ENCODE results near the gene IL6ST.

The IL6ST gene

DNA sequence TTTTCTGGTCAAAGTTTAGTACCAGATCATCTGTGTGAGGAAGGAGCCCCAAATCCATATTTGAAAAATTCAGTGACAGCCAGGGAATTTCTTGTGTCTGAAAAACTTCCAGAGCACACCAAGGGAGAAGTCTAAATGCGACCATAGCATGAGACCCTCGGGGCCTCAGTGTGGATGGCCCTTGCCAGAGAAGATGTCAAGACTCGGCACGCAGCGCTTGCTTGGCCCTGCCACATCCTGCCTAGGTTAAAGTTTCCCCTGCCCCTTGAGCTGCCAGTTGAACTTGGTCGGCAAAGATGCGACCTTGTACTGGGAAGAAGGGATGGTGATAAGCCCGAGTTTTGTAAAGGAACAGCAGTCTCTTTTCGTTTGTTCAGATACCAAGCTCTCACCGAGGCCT, 77.8 kb downstream of the IL6ST start:
- Histone ChIP-seq H3K36me3 (ENCODE audit: insufficient read depth, low read length) (no peaks in the 10 kb centered on the region), H3K4me3 (ENCODE audit: low read depth in 1 of 2, low read length in 2 of 2) (no peak overlapping the region), H3K4me1 (ENCODE audit: insufficient read depth, low read length) (no peaks in the 10 kb centered on the region), H3K9ac (ENCODE audit: low read length) (no peak overlapping the region), H3K9me3 (ENCODE audit: low read length) (no peaks in the 10 kb centered on the region), H3K27ac (ENCODE audit: low read depth, low read length) (no peak overlapping the region), H3K27me3 (ENCODE audit: control insufficient read depth in 1 of 2, insufficient read depth in 2 of 2, low read length in 2 of 2) (no peaks in the 10 kb centered on the region)

DNA sequence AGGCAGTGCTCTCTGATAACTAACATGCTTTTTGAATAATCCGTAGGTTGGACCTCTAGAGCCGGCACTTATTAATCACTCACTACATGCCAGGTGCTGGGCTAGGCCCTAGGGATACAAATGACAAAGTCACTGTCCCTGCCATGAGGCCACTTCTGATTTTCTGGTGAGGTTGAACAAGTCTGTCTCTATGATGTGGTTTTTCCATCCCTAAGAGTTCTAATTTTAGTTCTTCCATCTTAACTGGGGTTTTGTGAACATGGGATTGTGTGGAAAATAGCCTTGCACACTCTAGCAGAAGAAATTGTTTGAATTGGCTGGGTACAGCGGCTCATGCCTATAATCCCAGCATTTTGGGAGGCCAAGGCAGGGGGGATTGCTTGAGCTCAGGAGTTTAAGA, 79.0 kb downstream of the IL6ST start:
- Histone ChIP-seq H3K27me3 (ENCODE audit: control insufficient read depth in 1 of 2, insufficient read depth in 2 of 2, low read length in 2 of 2) (no peaks in the 10 kb centered on the region), H3K9ac (ENCODE audit: low read length) (no peak overlapping the region), H3K4me3 (ENCODE audit: low read depth in 1 of 2, low read length in 2 of 2) (no peak overlapping the region), H3K36me3 (ENCODE audit: insufficient read depth, low read length) (no peaks in the 10 kb centered on the region), H3K4me1 (ENCODE audit: insufficient read depth, low read length) (no peaks in the 10 kb centered on the region), H3K9me3 (ENCODE audit: low read length) (no peaks in the 10 kb centered on the region), H3K27ac (ENCODE audit: low read depth, low read length) (no peak overlapping the region)

- no peaks in the 10 kb centered on the region for H3K27me3 ChIP-seq (ENCODE audit: control insufficient read depth in 1 of 2, insufficient read depth in 2 of 2, low read length in 2 of 2)
- H3K27ac ChIP-seq (ENCODE audit: low read depth, low read length), result no peak overlapping the region
- no peaks in the 10 kb centered on the region for H3K4me1 ChIP-seq (ENCODE audit: insufficient read depth, low read length)
- H3K36me3 ChIP-seq (ENCODE audit: insufficient read depth, low read length), result no peaks in the 10 kb centered on the region
- H3K9me3 ChIP-seq (ENCODE audit: low read length), result no peaks in the 10 kb centered on the region
- no peak overlapping the region for H3K4me3 ChIP-seq (ENCODE audit: low read depth in 1 of 2, low read length in 2 of 2)
- no peak overlapping the region for H3K9ac ChIP-seq (ENCODE audit: low read length)
Measured at GRCh38 chr5:55914971-55915370, 79.8 kb downstream of the IL6ST start.

GRCh38 chr5:55913466-55914413, 81.0 kb downstream of the IL6ST start:
- no peaks in the 10 kb centered on the region for H3K9me3 ChIP-seq (ENCODE audit: low read length)
- no peaks in the 10 kb centered on the region for H3K36me3 ChIP-seq (ENCODE audit: insufficient read depth, low read length)
- H3K4me3 ChIP-seq (ENCODE audit: low read depth in 1 of 2, low read length in 2 of 2), result no peak overlapping the region
- no peaks in the 10 kb centered on the region for H3K4me1 ChIP-seq (ENCODE audit: insufficient read depth, low read length)
- no peak overlapping the region for H3K9ac ChIP-seq (ENCODE audit: low read length)
- no peak overlapping the region for H3K27ac ChIP-seq (ENCODE audit: low read depth, low read length)
- no peaks in the 10 kb centered on the region for H3K27me3 ChIP-seq (ENCODE audit: control insufficient read depth in 1 of 2, insufficient read depth in 2 of 2, low read length in 2 of 2)

- Histone ChIP-seq H3K9ac (ENCODE audit: low read length) (no peak overlapping the region), H3K9me3 (ENCODE audit: low read length) (no peaks in the 10 kb centered on the region), H3K4me3 (ENCODE audit: low read depth in 1 of 2, low read length in 2 of 2) (no peak overlapping the region), H3K27me3 (ENCODE audit: control insufficient read depth in 1 of 2, insufficient read depth in 2 of 2, low read length in 2 of 2) (no peaks in the 10 kb centered on the region), H3K36me3 (ENCODE audit: insufficient read depth, low read length) (no peaks in the 10 kb centered on the region), H3K4me1 (ENCODE audit: insufficient read depth, low read length) (no peaks in the 10 kb centered on the region), H3K27ac (ENCODE audit: low read depth, low read length) (no peak overlapping the region)
Measured at GRCh38 chr5:55911784-55912653, 82.7 kb downstream of the IL6ST start.

DNA sequence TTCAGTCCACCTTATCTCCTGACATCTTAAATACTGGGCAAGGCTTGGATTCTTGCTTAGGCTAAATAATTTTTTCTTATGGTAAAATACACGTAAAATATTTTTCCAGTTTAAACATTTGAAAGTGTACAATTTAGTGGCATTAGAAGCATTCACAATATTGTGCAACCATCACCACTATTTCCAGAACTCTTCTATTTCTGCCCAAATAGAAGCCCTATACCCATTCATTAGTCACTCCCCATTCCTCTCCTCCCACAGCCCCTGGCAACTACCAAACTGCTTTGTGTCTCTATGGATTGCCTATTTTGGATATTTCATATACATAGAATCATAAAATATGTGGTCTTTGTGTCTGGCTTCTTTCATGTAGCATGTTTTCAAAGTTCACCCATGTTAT, 86.0 kb downstream of the IL6ST start:
- no peaks in the 10 kb centered on the region for H3K36me3 ChIP-seq (ENCODE audit: insufficient read depth, low read length)
- no peak overlapping the region for H3K27ac ChIP-seq (ENCODE audit: low read depth, low read length)
- H3K4me1 ChIP-seq (ENCODE audit: insufficient read depth, low read length), result no peaks in the 10 kb centered on the region
- H3K9me3 ChIP-seq (ENCODE audit: low read length), result no peaks in the 10 kb centered on the region
- H3K9ac ChIP-seq (ENCODE audit: low read length), result no peak overlapping the region
- H3K27me3 ChIP-seq (ENCODE audit: control insufficient read depth in 1 of 2, insufficient read depth in 2 of 2, low read length in 2 of 2), result no peaks in the 10 kb centered on the region
- no peak overlapping the region for H3K4me3 ChIP-seq (ENCODE audit: low read depth in 1 of 2, low read length in 2 of 2)

DNA sequence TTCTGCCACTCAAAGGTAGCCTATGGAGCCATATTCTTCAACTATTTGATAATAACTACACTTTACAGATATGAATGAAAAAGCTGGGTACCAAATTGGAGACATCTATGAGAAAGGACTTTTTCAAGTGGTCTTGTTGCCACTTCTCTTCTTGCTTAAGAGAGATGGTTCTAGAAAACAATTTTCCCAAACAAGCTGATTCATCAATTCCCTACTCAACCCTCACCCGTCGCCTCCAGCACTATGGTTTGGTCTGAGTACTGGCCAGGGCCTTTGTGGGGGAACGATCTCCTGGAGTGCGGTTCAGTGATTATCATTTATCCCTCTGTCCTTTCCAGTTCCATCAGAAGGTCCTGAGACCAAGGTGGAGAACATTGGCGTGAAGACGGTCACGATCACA, 86.8 kb downstream of the IL6ST start:
- Histone ChIP-seq H3K36me3 (ENCODE audit: insufficient read depth, low read length) (no peaks in the 10 kb centered on the region), H3K4me3 (ENCODE audit: low read depth in 1 of 2, low read length in 2 of 2) (no peak overlapping the region), H3K9ac (ENCODE audit: low read length) (no peak overlapping the region), H3K27ac (ENCODE audit: low read depth, low read length) (no peak overlapping the region), H3K4me1 (ENCODE audit: insufficient read depth, low read length) (no peaks in the 10 kb centered on the region), H3K27me3 (ENCODE audit: control insufficient read depth in 1 of 2, insufficient read depth in 2 of 2, low read length in 2 of 2) (no peaks in the 10 kb centered on the region), H3K9me3 (ENCODE audit: low read length) (no peaks in the 10 kb centered on the region)

DNA sequence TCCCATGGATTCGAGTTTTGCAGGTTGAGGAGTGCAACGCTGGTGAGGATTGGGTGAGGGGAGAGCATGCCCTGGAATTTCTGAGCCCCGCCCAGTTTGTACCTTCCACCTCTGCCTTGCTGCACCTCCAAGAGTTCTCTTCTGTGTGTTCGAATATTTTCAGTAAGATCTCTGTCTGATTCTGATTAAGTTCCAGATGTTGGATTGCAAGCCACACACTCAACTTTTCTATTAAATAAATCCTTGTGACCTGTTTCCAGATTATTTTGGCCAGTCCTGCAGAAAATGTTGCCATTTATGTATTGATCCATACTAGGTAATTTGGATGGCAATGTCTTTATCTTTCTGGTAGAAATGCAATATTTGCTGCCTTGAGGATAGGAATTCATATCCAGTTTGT, 89.5 kb downstream of the IL6ST start:
- Histone ChIP-seq H3K9ac (ENCODE audit: low read length) (no peak overlapping the region), H3K27ac (ENCODE audit: low read depth, low read length) (no peak overlapping the region), H3K9me3 (ENCODE audit: low read length) (no peaks in the 10 kb centered on the region), H3K27me3 (ENCODE audit: control insufficient read depth in 1 of 2, insufficient read depth in 2 of 2, low read length in 2 of 2) (no peaks in the 10 kb centered on the region), H3K36me3 (ENCODE audit: insufficient read depth, low read length) (no peaks in the 10 kb centered on the region), H3K4me1 (ENCODE audit: insufficient read depth, low read length) (no peaks in the 10 kb centered on the region), H3K4me3 (ENCODE audit: low read depth in 1 of 2, low read length in 2 of 2) (no peak overlapping the region)

- H3K9me3 ChIP-seq (ENCODE audit: low read length), result no peaks in the 10 kb centered on the region
- H3K27ac ChIP-seq (ENCODE audit: low read depth, low read length), result no peak overlapping the region
- no peak overlapping the region for H3K4me3 ChIP-seq (ENCODE audit: low read depth in 1 of 2, low read length in 2 of 2)
- H3K27me3 ChIP-seq (ENCODE audit: control insufficient read depth in 1 of 2, insufficient read depth in 2 of 2, low read length in 2 of 2), result no peaks in the 10 kb centered on the region
- H3K4me1 ChIP-seq (ENCODE audit: insufficient read depth, low read length), result no peaks in the 10 kb centered on the region
- H3K9ac ChIP-seq (ENCODE audit: low read length), result no peak overlapping the region
- H3K36me3 ChIP-seq (ENCODE audit: insufficient read depth, low read length), result no peaks in the 10 kb centered on the region
Measured at GRCh38 chr5:55904152-55904551, 90.6 kb downstream of the IL6ST start.

DNA sequence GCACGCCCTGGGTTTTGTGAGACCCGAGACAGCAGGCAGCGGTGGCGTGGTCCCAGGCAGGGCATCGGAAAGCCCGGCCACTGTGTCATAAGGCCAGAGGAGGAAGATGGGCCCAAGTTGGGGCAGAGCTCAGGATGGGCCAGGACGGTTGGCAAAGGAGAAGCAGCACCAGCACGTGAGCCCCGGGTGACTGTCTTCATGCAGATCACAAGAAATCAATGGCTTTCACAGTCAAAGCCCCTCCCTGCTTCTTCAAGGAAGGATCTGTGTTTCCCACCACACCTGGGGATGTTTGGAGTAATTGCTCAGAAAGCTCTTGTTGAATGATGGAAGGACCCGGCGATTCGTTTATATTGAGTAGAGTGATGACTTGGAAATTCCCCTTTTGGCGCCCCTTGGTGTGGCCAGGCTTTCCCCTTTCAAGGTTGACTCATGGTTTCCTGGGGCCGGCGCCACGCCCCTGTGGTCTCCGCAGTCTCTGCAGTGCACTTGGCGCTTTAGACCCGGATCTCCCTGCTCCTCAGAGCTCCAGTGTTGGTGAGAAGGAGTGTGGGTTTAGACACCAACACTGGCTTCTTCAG, 91.6 kb downstream of the IL6ST start:
- Histone ChIP-seq H3K9ac (ENCODE audit: low read length) (no peak overlapping the region), H3K27me3 (ENCODE audit: control insufficient read depth in 1 of 2, insufficient read depth in 2 of 2, low read length in 2 of 2) (no peaks in the 10 kb centered on the region), H3K4me3 (ENCODE audit: low read depth in 1 of 2, low read length in 2 of 2) (no peak overlapping the region), H3K4me1 (ENCODE audit: insufficient read depth, low read length) (no peaks in the 10 kb centered on the region), H3K9me3 (ENCODE audit: low read length) (no peaks in the 10 kb centered on the region), H3K27ac (ENCODE audit: low read depth, low read length) (no peak overlapping the region), H3K36me3 (ENCODE audit: insufficient read depth, low read length) (no peaks in the 10 kb centered on the region)

GRCh38 chr5:55902696-55903095, 92.1 kb downstream of the IL6ST start:
- Histone ChIP-seq H3K27ac (ENCODE audit: low read depth, low read length) (no peak overlapping the region), H3K4me1 (ENCODE audit: insufficient read depth, low read length) (no peaks in the 10 kb centered on the region), H3K36me3 (ENCODE audit: insufficient read depth, low read length) (no peaks in the 10 kb centered on the region), H3K4me3 (ENCODE audit: low read depth in 1 of 2, low read length in 2 of 2) (no peak overlapping the region), H3K27me3 (ENCODE audit: control insufficient read depth in 1 of 2, insufficient read depth in 2 of 2, low read length in 2 of 2) (no peaks in the 10 kb centered on the region), H3K9ac (ENCODE audit: low read length) (no peak overlapping the region), H3K9me3 (ENCODE audit: low read length) (no peaks in the 10 kb centered on the region)

Measured in muscle layer of colon (tissue), 2 donors.